Measurements from ENCODE around the gene QDPR. TPM values are rescaled to one million over a fixed set of nuclear protein-coding genes. Genes with fewer than 3 reads are reported as not detected.

QDPR gene
- polyA plus RNA-seq (2013), result 20.0 and 20.7 TPM in 2 replicates

- Histone ChIP-seq H3K18ac (ENCODE audit: low read length) (peak within 1 kb of the TSS; percentile 61), H4K91ac (ENCODE audit: low read depth, low read length) (no peak within 1 kb of the TSS), H3K9ac (ENCODE audit: low read length) (peak within 1 kb of the TSS; percentile 68), H2AK5ac (ENCODE audit: low read length) (no peak within 1 kb of the TSS), H2BK120ac (ENCODE audit: insufficient read depth, low read length, poor library complexity) (peak within 1 kb of the TSS; percentile 52), H2BK5ac (ENCODE audit: low read depth, low read length, poor library complexity) (no peak within 1 kb of the TSS), H4K8ac (ENCODE audit: low read depth, low read length) (peak within 1 kb of the TSS; percentile 92), H3K14ac (ENCODE audit: low read length) (peak within 1 kb of the TSS; percentile 73), H3K27me3 (ENCODE audit: insufficient read depth, low read length) (no peaks in the 10 kb centered on the region), H3K4me1 (ENCODE audit: control insufficient read depth in 1 of 2, insufficient read depth in 2 of 2, low read length in 2 of 2) (peaks cover 2 to 3% of the 10 kb centered on the region in 2 experiments), H2AFZ (ENCODE audit: insufficient read depth, low read length, poor library complexity) (peak within 1 kb of the TSS; percentile 78), H4K12ac (ENCODE audit: low read depth, low read length) (peak within 1 kb of the TSS; percentile 59), H3K79me2 (ENCODE audit: control insufficient read depth, insufficient read depth, low read length, poor library complexity) (peaks cover 2% of the 10 kb centered on the region), H3K36me3 (ENCODE audit: control insufficient read depth in 1 of 2, insufficient read depth in 2 of 2, low read length in 2 of 2) (peaks cover 0 to 3% of the 10 kb centered on the region in 2 experiments), H2BK12ac (ENCODE audit: low read length) (no peak within 1 kb of the TSS), H3K9me3 (ENCODE audit: insufficient read depth, low read depth, low read length) (no peaks in the 10 kb centered on the region), H3K23ac (ENCODE audit: low read length) (no peak within 1 kb of the TSS), H3K79me1 (ENCODE audit: low read length) (peaks cover 3% of the 10 kb centered on the region), H3K27ac (ENCODE audit: low read depth, low read length) (no peak within 1 kb of the TSS), H3K4ac (ENCODE audit: low read depth, low read length) (no peak within 1 kb of the TSS), H3K4me2 (ENCODE audit: low read length) (peak within 1 kb of the TSS; percentile 90), H3K4me3 (ENCODE audit: low read depth, low read length) (peak within 1 kb of the TSS; percentile 82)
- WGBS (ENCODE audit: extremely low coverage, insufficient coverage, insufficient read length), result no CpG with 5 or more reads among the region's 65 CpGs
- peak; percentile 59 to 81 for DNase-seq
Measured at GRCh38 chr4:17511950-17512795, at the start of gene QDPR. QDPR (minus strand) TSS chr4:17512090; CDS start chr4:17512054, 36 bp downstream.

GRCh38 chr4:17561195-17561909 lies 49.5 kb upstream of the QDPR start:
- peak; percentile 47 to 51 for DNase-seq
- H3K14ac ChIP-seq (ENCODE audit: low read length), result no peak overlapping the region
- no peak overlapping the region for H3K4ac ChIP-seq (ENCODE audit: low read depth, low read length)
- H2AK5ac ChIP-seq (ENCODE audit: low read length), result no peak overlapping the region
- H3K27ac ChIP-seq (ENCODE audit: low read depth, low read length), result no peak overlapping the region
- H3K9ac ChIP-seq (ENCODE audit: low read length), result no peak overlapping the region
- H3K36me3 ChIP-seq (ENCODE audit: control insufficient read depth in 1 of 2, insufficient read depth in 2 of 2, low read length in 2 of 2), result no peaks in the 10 kb centered on the region
- H3K9me3 ChIP-seq (ENCODE audit: insufficient read depth, low read depth, low read length), result no peaks in the 10 kb centered on the region
- H2AFZ ChIP-seq (ENCODE audit: insufficient read depth, low read length, poor library complexity), result no peak overlapping the region
- H4K12ac ChIP-seq (ENCODE audit: low read depth, low read length), result no peak overlapping the region
- no peak overlapping the region for H2BK120ac ChIP-seq (ENCODE audit: insufficient read depth, low read length, poor library complexity)
- no peaks in the 10 kb centered on the region for H3K27me3 ChIP-seq (ENCODE audit: insufficient read depth, low read length)
- H2BK12ac ChIP-seq (ENCODE audit: low read length), result no peak overlapping the region
- H4K8ac ChIP-seq (ENCODE audit: low read depth, low read length), result no peak overlapping the region
- no peak overlapping the region for H3K4me2 ChIP-seq (ENCODE audit: low read length)
- no peaks in the 10 kb centered on the region for H3K79me2 ChIP-seq (ENCODE audit: control insufficient read depth, insufficient read depth, low read length, poor library complexity)
- no peaks in the 10 kb centered on the region for H3K4me1 ChIP-seq (ENCODE audit: control insufficient read depth in 1 of 2, insufficient read depth in 2 of 2, low read length in 2 of 2)
- no peak overlapping the region for H2BK5ac ChIP-seq (ENCODE audit: low read depth, low read length, poor library complexity)
- H3K4me3 ChIP-seq (ENCODE audit: low read depth, low read length), result no peak overlapping the region
- no CpG with 5 or more reads among the region's 8 CpGs for WGBS (ENCODE audit: extremely low coverage, insufficient coverage, insufficient read length)
- no peaks in the 10 kb centered on the region for H3K79me1 ChIP-seq (ENCODE audit: low read length)
- H4K91ac ChIP-seq (ENCODE audit: low read depth, low read length), result no peak overlapping the region
- no peak overlapping the region for H3K23ac ChIP-seq (ENCODE audit: low read length)
- H3K18ac ChIP-seq (ENCODE audit: low read length), result no peak overlapping the region

GRCh38 chr4:17560065-17560673 lies 48.3 kb upstream of the QDPR start:
- Histone ChIP-seq H3K4ac (ENCODE audit: low read depth, low read length) (no peak overlapping the region), H4K12ac (ENCODE audit: low read depth, low read length) (no peak overlapping the region), H3K14ac (ENCODE audit: low read length) (no peak overlapping the region), H2AK5ac (ENCODE audit: low read length) (no peak overlapping the region), H3K4me3 (ENCODE audit: low read depth, low read length) (no peak overlapping the region), H3K27ac (ENCODE audit: low read depth, low read length) (no peak overlapping the region), H2BK12ac (ENCODE audit: low read length) (no peak overlapping the region), H3K4me1 (ENCODE audit: control insufficient read depth in 1 of 2, insufficient read depth in 2 of 2, low read length in 2 of 2) (no peaks in the 10 kb centered on the region), H4K8ac (ENCODE audit: low read depth, low read length) (no peak overlapping the region), H3K9me3 (ENCODE audit: insufficient read depth, low read depth, low read length) (no peaks in the 10 kb centered on the region), H3K23ac (ENCODE audit: low read length) (no peak overlapping the region), H3K18ac (ENCODE audit: low read length) (no peak overlapping the region), H3K36me3 (ENCODE audit: control insufficient read depth in 1 of 2, insufficient read depth in 2 of 2, low read length in 2 of 2) (no peaks in the 10 kb centered on the region), H2BK120ac (ENCODE audit: insufficient read depth, low read length, poor library complexity) (no peak overlapping the region), H3K79me2 (ENCODE audit: control insufficient read depth, insufficient read depth, low read length, poor library complexity) (no peaks in the 10 kb centered on the region), H3K9ac (ENCODE audit: low read length) (no peak overlapping the region), H2BK5ac (ENCODE audit: low read depth, low read length, poor library complexity) (no peak overlapping the region), H4K91ac (ENCODE audit: low read depth, low read length) (no peak overlapping the region), H3K79me1 (ENCODE audit: low read length) (no peaks in the 10 kb centered on the region), H2AFZ (ENCODE audit: insufficient read depth, low read length, poor library complexity) (no peak overlapping the region), H3K4me2 (ENCODE audit: low read length) (no peak overlapping the region), H3K27me3 (ENCODE audit: insufficient read depth, low read length) (no peaks in the 10 kb centered on the region)
- no peak for DNase-seq
- no CpG with 5 or more reads among the region's 6 CpGs for WGBS (ENCODE audit: extremely low coverage, insufficient coverage, insufficient read length)

- Histone ChIP-seq H3K27me3 (ENCODE audit: insufficient read depth, low read length) (no peaks in the 10 kb centered on the region), H3K36me3 (ENCODE audit: control insufficient read depth in 1 of 2, insufficient read depth in 2 of 2, low read length in 2 of 2) (no peaks in the 10 kb centered on the region), H2AK5ac (ENCODE audit: low read length) (no peak overlapping the region), H3K4me2 (ENCODE audit: low read length) (no peak overlapping the region), H2AFZ (ENCODE audit: insufficient read depth, low read length, poor library complexity) (no peak overlapping the region), H4K8ac (ENCODE audit: low read depth, low read length) (no peak overlapping the region), H3K23ac (ENCODE audit: low read length) (no peak overlapping the region), H4K12ac (ENCODE audit: low read depth, low read length) (no peak overlapping the region), H3K9ac (ENCODE audit: low read length) (no peak overlapping the region), H3K9me3 (ENCODE audit: insufficient read depth, low read depth, low read length) (no peaks in the 10 kb centered on the region), H3K79me2 (ENCODE audit: control insufficient read depth, insufficient read depth, low read length, poor library complexity) (no peaks in the 10 kb centered on the region), H3K79me1 (ENCODE audit: low read length) (no peaks in the 10 kb centered on the region), H3K18ac (ENCODE audit: low read length) (no peak overlapping the region), H3K14ac (ENCODE audit: low read length) (no peak overlapping the region), H3K4ac (ENCODE audit: low read depth, low read length) (no peak overlapping the region), H2BK120ac (ENCODE audit: insufficient read depth, low read length, poor library complexity) (no peak overlapping the region), H3K4me3 (ENCODE audit: low read depth, low read length) (no peak overlapping the region), H2BK12ac (ENCODE audit: low read length) (no peak overlapping the region), H3K4me1 (ENCODE audit: control insufficient read depth in 1 of 2, insufficient read depth in 2 of 2, low read length in 2 of 2) (no peaks in the 10 kb centered on the region), H4K91ac (ENCODE audit: low read depth, low read length) (no peak overlapping the region), H2BK5ac (ENCODE audit: low read depth, low read length, poor library complexity) (no peak overlapping the region), H3K27ac (ENCODE audit: low read depth, low read length) (no peak overlapping the region)
- DNase-seq, result no peak
- no CpG with 5 or more reads among the region's 3 CpGs for whole genome bisulfite sequencing (ENCODE audit: extremely low coverage, insufficient coverage, insufficient read length)
Measured at GRCh38 chr4:17559709-17560048, 47.8 kb upstream of the QDPR start.
